Ovary (tissue), 9 donors: ENCODE results near the gene ZNF423. TPM values are rescaled to one million over a fixed set of nuclear protein-coding genes. Genes with fewer than 3 reads are reported as not detected.

Experiments used
- DNase-seq, 5 donors: peaks; one replicate each; pipeline ENCODE4 v3.0.0-alpha.2; 2019 to 2020
- H3K27ac ChIP-seq, 2 donors: fragments of 200-600 bp; one replicate each; pipeline versions ENCODE4 v1.5.1 to v1.8.0; 2019 to 2022
- H3K27me3 ChIP-seq: fragments of 200-600 bp; one replicate; pipeline ENCODE4 v1.8.0; 2022
- H3K36me3 ChIP-seq: fragments of 200-600 bp; sonication (generic); one replicate; pipeline ENCODE4 v1.5.1; 2019
- H3K4me1 ChIP-seq: one replicate; pipeline ENCODE4 v1.8.1; 2013; ENCODE audit warnings: mild to moderate bottlenecking, moderate library complexity; ENCODE audit not compliant: insufficient read depth
- H3K4me3 ChIP-seq: fragments of 200-600 bp; sonication (generic); one replicate; pipeline ENCODE4 v1.5.1; 2017
- H3K9me3 ChIP-seq, 2 donors: fragments of 200-600 bp in 1 of 2; sonication (generic) in 1 of 2; one replicate each; pipeline versions ENCODE4 v1.5.1 to v1.8.1; 2013 to 2019; ENCODE audit warnings: mild to moderate bottlenecking in 1 of 2, moderate library complexity in 1 of 2
- CTCF ChIP-seq, 3 donors: fragments of 450-650 bp in 2 of 3; fragments of 200-600 bp in 1 of 3; IDR thresholded peaks; one replicate each; pipeline versions ENCODE4 v1.5.1 to v1.8.0; 2016 to 2022; ENCODE audit warnings: antibody characterized with exemption in 3 of 3, mild to moderate bottlenecking in 1 of 3
- EP300 ChIP-seq: sonication (generic); formaldehyde crosslinking; IDR thresholded peaks from one replicate; pipeline ENCODE4 v1.6.1; 2017; ENCODE audit warnings: antibody characterized with exemption
- POLR2A ChIP-seq: fragments of 450-650 bp; IDR thresholded peaks from one replicate; pipeline ENCODE4 v1.6.1; 2017; ENCODE audit warnings: antibody characterized with exemption, mild to moderate bottlenecking, moderate library complexity
- WGBS, 3 donors: extraction: QIAGEN DNeasy Blood & Tissue Kit in 1 of 3; methylation state at CpG; one replicate each; pipeline versions ENCODE4 v1.1.5 to v1.1.7; 2013 to 2017; 5-methylcytosine and 5-hydroxymethylcytosine counted together
- intact Hi-C, 4 donors: fragments of 100-400 bp; cut with DNase I; formaldehyde crosslinking; loops; one replicate each; pipeline versions ENCODE4 v1.11.0 to v1.15.1; 2022 to 2023
- polyA plus RNA-seq, 2 donors: library from polyadenylated mRNA; stranded (reverse); fragments of 200-250 nt in 1 of 2; fragments of 350-450 nt in 1 of 2; fragmentation: Illumina TruSeq in 1 of 2; extraction: RNeasy Lipid Tissue Mini Kit (QIAGEN cat#74804) in 1 of 2; gene quantifications; one replicate each; pipeline ENCODE4 v1.2.3, GENCODE V29; 2013 to 2014
- total RNA-seq, 7 donors: library from RNA; depleted of rRNA in 2 of 7; stranded (reverse); fragments of >200 nt in 2 of 7; fragmentation: NEBNext Ultra II Directional in 3 of 7; extraction: Animal tissue kit (Norgen Biotek cat#: 25700) in 3 of 7; gene quantifications; one replicate each; pipeline versions ENCODE4 v1.1.0 to v1.2.4, GENCODE V29; 2016 to 2023
- donor health status: DM: no; HTN: no; CAD: no; lungs with moderate emphysema.
- donor health status: DM: no; HTN: no; CAD: no.
- donor health status: Bipolar disorder and iron deficiency.
- donor health status: DM: yes; HTN: yes; CAD: no.
- donor health status: DM: no; HTN: no; CAD: no.
- donor health status: DM: yes; HTN: yes; CAD: no.

Gene ZNF423
- total and polyA plus RNA-seq, 9 donors = 3.3 to 40.3 (median 12.4) TPM

- Histone ChIP-seq H3K9me3 (peaks cover 0 to 8% of the 10 kb centered on the region in 2 donors), H3K36me3 (no peaks in the 10 kb centered on the region), H3K27ac (no peak overlapping the region), H3K4me3 (no peak overlapping the region), H3K4me1 (no peaks in the 10 kb centered on the region), H3K27me3 (no peaks in the 10 kb centered on the region)
- WGBS, 3 donors = 91 to 97% (median 95%) methylated on average over 5 of the region's 5 CpGs
- DNase-seq = no peak
- TF ChIP-seq POLR2A = no peak
- TF ChIP-seq CTCF (IDR thresholded peaks at IDR 0.05) = no peak
- no peak for TF ChIP-seq EP300
- intact Hi-C loops = loop anchor here in 1 of 4 donors (10.0 kb wide), 1 partner anchor 475 kb away; no protein-coding TSS in a partner anchor
Measured at GRCh38 chr16:49889725-49890397, 33.9 kb upstream of the ZNF423 start.

DNA sequence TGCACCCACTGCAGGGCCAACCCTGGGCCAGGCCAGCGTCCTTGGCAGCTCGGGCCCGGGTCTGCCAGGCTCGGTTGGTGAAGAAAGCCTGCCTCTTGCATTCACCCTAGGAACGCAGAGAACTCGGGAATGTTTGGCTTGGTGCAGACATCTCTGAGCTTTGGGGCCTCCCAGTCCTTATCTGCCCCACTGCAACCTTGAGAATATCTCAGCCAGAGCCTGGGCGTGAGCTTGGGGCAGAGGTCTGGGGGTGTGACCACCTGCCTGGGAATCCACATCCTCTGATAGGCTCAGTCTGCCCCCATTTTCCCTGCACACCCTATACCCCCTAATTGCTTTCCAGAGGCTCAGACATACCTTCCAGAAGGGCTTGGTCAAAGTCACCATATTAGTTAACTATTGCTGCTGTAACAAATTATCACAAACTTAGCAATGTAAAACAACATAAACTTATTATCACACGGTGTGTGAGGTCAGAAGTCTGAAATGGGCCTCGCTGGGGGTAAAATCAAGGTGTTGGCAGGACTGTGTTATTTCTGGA lies 30.7 kb upstream of the ZNF423 start:
- DNase-seq = no peak
- Histone ChIP-seq H3K36me3 (no peaks in the 10 kb centered on the region), H3K9me3 (peaks cover 0 to 8% of the 10 kb centered on the region in 2 donors), H3K4me1 (no peaks in the 10 kb centered on the region), H3K27me3 (no peaks in the 10 kb centered on the region), H3K4me3 (no peak overlapping the region), H3K27ac (no peak overlapping the region)
- 40 to 62% (median 51%) methylated on average over 9 of the region's 9 CpGs for WGBS, 3 donors
- TF ChIP-seq POLR2A (no peak), CTCF (IDR thresholded peaks at IDR 0.05) (no peak), EP300 (no peak)
- intact Hi-C loops = loop anchor here in 1 of 4 donors (10.0 kb wide), 1 partner anchor 472 kb away; no protein-coding TSS in a partner anchor

DNA sequence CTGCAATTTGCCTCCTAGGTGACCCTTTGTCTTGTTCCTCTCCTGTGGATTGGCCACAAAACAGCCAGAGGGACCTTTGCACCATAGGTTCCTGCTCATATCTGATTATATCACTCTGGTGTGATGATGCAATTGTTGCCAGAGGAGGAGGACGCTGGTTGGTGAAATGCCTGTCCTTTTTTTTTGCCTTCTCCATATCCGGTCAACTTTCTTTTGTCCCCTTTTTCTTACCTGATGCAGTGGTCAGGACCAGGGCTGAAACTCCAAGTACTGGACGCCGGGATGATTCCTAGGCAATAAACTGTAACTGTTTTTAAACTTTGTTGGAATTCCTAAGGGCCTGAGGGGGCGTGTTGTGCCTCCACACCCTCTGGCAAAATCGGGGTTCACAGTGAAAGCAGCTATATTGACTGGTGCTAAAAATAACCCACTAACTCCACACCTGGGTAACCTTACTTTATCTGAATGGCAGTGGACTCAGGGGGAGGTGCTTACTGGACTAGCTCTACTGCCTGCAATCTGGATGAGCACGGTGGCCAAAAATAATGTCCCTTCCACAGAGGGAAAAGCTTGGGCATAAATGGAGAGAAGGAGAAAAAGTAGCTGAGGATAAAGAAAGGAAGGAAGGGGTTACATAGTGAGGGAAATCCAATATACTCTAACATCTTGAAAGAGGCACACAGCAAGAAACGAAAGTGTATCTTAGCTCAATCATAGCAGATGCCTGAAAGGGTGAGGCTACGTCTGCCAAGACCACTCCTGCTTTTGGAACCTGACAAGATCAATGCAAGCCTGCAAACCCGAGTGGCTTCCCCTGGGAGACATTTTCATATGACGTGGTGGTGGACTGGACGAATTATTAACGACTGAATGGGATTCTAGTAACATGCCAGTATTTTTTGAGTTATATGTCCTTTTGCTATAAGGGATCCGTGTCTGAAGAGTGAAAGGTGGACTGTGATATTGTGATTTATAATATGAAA lies 28.4 kb upstream of the ZNF423 start:
- no peak overlapping the region for H3K4me3 ChIP-seq
- H3K36me3 ChIP-seq = no peaks in the 10 kb centered on the region
- DNase-seq = no peak
- 66 to 72% (median 71%) methylated on average over 14 of the region's 14 CpGs for WGBS, 3 donors
- no peaks in the 10 kb centered on the region for H3K9me3 ChIP-seq
- H3K4me1 ChIP-seq = no peaks in the 10 kb centered on the region
- H3K27me3 ChIP-seq = no peaks in the 10 kb centered on the region
- no peak overlapping the region for H3K27ac ChIP-seq
- no peak for TF ChIP-seq POLR2A
- TF ChIP-seq CTCF (IDR thresholded peaks at IDR 0.05) = no peak
- no peak for TF ChIP-seq EP300
- intact Hi-C loops = loop anchor here in 1 of 4 donors (10.0 kb wide), 1 partner anchor 470 kb away; no protein-coding TSS in a partner anchor
